ENCODE measurements around the gene SAMD10. TPM values are rescaled to one million over a fixed set of nuclear protein-coding genes. Genes with fewer than 3 reads are reported as not detected.
"Not testable (repeated sequence)": the region's sequence is repeated elsewhere in the genome, so short reads cannot be mapped to it uniquely, and the experiment has no call there.

SAMD10 gene
- total and polyA plus RNA-seq, 4 donors = 0.84 to 4.1 (median 1.9) TPM

- no peak for DNase-seq
- Histone ChIP-seq H3K27me3 (ENCODE audit: control insufficient read depth in 1 of 2, insufficient read depth in 2 of 2, low read length in 1 of 2) (no peaks in the 10 kb centered on the region), H3K27ac (ENCODE audit: low read depth in 1 of 2, low read length in 2 of 2) (no peak overlapping the region), H3K4me3 (ENCODE audit: low read length in 2 of 2) (no peak overlapping the region), H3K9me3 (ENCODE audit: control insufficient read depth, low read length) (no peaks in the 10 kb centered on the region), H3K4me1 (ENCODE audit: control insufficient read depth in 1 of 2, insufficient read depth in 2 of 2, low read length in 2 of 2) (no peaks in the 10 kb centered on the region), H3K36me3 (ENCODE audit: control insufficient read depth in 1 of 2, insufficient read depth in 2 of 2, low read length in 1 of 2) (peaks cover 3 to 9% of the 10 kb centered on the region in 2 donors)
- WGBS, 2 donors = 92% methylated on average over 36 of the region's 36 CpGs
- ATAC-seq (ENCODE audit: low FRiP score) = no peak
- intact Hi-C loops (cut with DNase I) = no loop called here
Observed at GRCh38 chr20:64021124-64021975, 41.9 kb upstream of the SAMD10 start.

- no peak overlapping the region for H3K27ac ChIP-seq (ENCODE audit: low read depth in 1 of 2, low read length in 2 of 2)
- H3K4me1 ChIP-seq (ENCODE audit: control insufficient read depth in 1 of 2, insufficient read depth in 2 of 2, low read length in 2 of 2) = no peaks in the 10 kb centered on the region
- peaks cover 10 to 16% of the 10 kb centered on the region in 2 donors for H3K36me3 ChIP-seq (ENCODE audit: control insufficient read depth in 1 of 2, insufficient read depth in 2 of 2, low read length in 1 of 2)
- H3K9me3 ChIP-seq (ENCODE audit: control insufficient read depth, low read length) = no peaks in the 10 kb centered on the region
- WGBS, 2 donors = 43 to 68% methylated on average over 2 of the region's 2 CpGs
- intact Hi-C loops (cut with DNase I) = no loop called here
- DNase-seq (no peak), ATAC-seq (ENCODE audit: low FRiP score) (no peak)
- no peak overlapping the region for H3K4me3 ChIP-seq (ENCODE audit: low read length in 2 of 2)
- no peaks in the 10 kb centered on the region for H3K27me3 ChIP-seq (ENCODE audit: control insufficient read depth in 1 of 2, insufficient read depth in 2 of 2, low read length in 1 of 2)
Observed at GRCh38 chr20:64015635-64016034, 36.2 kb upstream of the SAMD10 start.

GRCh38 chr20:64012385-64013154 lies 33.1 kb upstream of the SAMD10 start:
- H3K4me3 ChIP-seq (ENCODE audit: low read length in 2 of 2); H3K27ac ChIP-seq (ENCODE audit: low read depth in 1 of 2, low read length in 2 of 2); DNase-seq; ATAC-seq (ENCODE audit: low FRiP score); H3K4me1 ChIP-seq (ENCODE audit: control insufficient read depth in 1 of 2, insufficient read depth in 2 of 2, low read length in 2 of 2); H3K27me3 ChIP-seq (ENCODE audit: control insufficient read depth in 1 of 2, insufficient read depth in 2 of 2, low read length in 1 of 2); intact Hi-C loops (cut with DNase I); H3K9me3 ChIP-seq (ENCODE audit: control insufficient read depth, low read length): not testable (repeated sequence)
- 93% methylated on average over 11 to 13 of the region's 20 CpGs for WGBS, 2 donors
- peaks cover 10% of the 10 kb centered on the region in 2 donors for H3K36me3 ChIP-seq (ENCODE audit: control insufficient read depth in 1 of 2, insufficient read depth in 2 of 2, low read length in 1 of 2)

DNA sequence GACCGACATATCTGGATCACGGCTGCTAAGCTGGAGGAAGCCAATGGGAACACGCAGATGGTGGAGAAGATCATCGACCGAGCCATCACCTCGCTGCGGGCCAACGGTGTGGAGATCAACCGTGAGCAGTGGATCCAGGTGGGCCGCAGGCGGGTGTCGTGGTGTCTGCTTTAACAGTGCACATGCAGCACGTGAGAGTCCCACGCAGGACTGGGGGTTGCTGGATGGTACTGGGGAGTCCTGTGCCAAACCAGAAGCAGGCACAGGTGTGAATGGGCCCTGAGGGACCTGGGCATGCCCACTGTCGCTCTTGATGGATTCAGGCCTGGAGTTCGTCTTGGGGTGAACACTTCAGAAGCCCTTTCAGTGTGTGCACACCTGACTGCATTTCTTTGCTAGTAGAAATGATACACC lies 31.9 kb upstream of the SAMD10 start:
- DNase-seq (no peak), ATAC-seq (ENCODE audit: low FRiP score) (no peak)
- 95 to 96% methylated on average over 16 of the region's 16 CpGs for WGBS, 2 donors
- intact Hi-C loops (cut with DNase I) = no loop called here
- H3K36me3 ChIP-seq (ENCODE audit: control insufficient read depth in 1 of 2, insufficient read depth in 2 of 2, low read length in 1 of 2) = peaks cover 10% of the 10 kb centered on the region in 2 donors
- no peaks in the 10 kb centered on the region for H3K4me1 ChIP-seq (ENCODE audit: control insufficient read depth in 1 of 2, insufficient read depth in 2 of 2, low read length in 2 of 2)
- H3K9me3 ChIP-seq (ENCODE audit: control insufficient read depth, low read length) = no peaks in the 10 kb centered on the region
- no peak overlapping the region for H3K27ac ChIP-seq (ENCODE audit: low read depth in 1 of 2, low read length in 2 of 2)
- H3K4me3 ChIP-seq (ENCODE audit: low read length in 2 of 2) = no peak overlapping the region
- H3K27me3 ChIP-seq (ENCODE audit: control insufficient read depth in 1 of 2, insufficient read depth in 2 of 2, low read length in 1 of 2) = no peaks in the 10 kb centered on the region

DNA sequence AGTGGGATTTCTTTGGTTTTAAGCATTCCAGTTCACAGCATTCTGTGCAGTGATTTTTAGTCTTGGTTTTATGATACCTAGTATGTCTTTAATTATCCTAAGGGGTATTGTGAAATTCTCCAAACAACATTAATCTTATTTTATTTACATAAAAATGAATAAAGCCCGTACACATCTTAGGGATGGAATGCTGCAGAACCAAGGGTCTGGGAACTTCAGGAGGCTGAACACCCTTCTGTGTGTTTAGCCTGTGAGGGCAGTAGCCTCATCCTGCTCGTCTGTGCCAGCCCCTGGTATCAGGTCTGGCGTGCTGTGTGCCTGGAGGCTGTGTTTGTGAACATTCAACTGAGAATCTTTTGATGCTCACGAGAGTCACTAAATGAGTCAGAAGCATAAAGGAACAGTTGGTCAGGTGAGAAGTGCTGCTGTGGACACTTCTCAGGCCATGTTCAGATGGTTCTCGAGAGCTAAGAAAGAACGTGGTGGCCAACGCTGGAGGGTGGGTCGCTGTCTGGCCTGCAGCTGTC lies 31.3 kb upstream of the SAMD10 start:
- intact Hi-C loops (cut with DNase I) = no loop called here
- Histone ChIP-seq H3K27me3 (ENCODE audit: control insufficient read depth in 1 of 2, insufficient read depth in 2 of 2, low read length in 1 of 2) (no peaks in the 10 kb centered on the region), H3K36me3 (ENCODE audit: control insufficient read depth in 1 of 2, insufficient read depth in 2 of 2, low read length in 1 of 2) (peaks cover 10% of the 10 kb centered on the region in 2 donors), H3K9me3 (ENCODE audit: control insufficient read depth, low read length) (no peaks in the 10 kb centered on the region), H3K4me1 (ENCODE audit: control insufficient read depth in 1 of 2, insufficient read depth in 2 of 2, low read length in 2 of 2) (no peaks in the 10 kb centered on the region), H3K27ac (ENCODE audit: low read depth in 1 of 2, low read length in 2 of 2) (no peak overlapping the region), H3K4me3 (ENCODE audit: low read length in 2 of 2) (no peak overlapping the region)
- DNase-seq = no peak
- no peak for ATAC-seq (ENCODE audit: low FRiP score)
- 89 to 90% methylated on average over 8 of the region's 8 CpGs for WGBS, 2 donors

DNA sequence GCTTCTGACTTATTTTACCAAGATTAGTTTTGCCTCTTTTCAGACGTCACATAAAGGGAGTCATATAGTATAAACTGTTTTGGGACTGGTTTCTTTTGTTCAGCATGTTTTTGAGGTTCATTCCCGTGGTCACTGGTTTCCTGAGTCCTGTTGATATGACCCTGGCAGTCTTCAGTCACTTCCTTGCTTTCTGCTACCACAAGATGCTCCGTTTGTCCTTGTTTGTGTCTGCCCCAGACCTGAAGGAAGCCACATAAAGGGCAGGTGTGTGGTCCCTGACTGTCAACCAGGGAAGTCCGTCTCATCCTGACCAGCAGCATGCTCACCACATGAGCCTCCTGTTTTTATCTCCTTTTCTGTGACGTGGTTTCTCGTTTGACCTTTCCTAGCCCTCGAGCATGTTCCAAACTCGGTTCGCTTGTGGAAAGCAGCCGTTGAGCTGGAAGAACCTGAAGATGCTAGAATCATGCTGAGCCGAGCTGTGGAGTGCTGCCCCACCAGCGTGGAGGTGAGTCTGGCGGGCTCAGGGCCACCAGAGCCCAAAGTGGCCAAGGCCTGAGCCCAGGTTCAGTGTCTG lies 30.5 kb upstream of the SAMD10 start:
- WGBS, 2 donors = 91 to 92% methylated on average over 13 of the region's 13 CpGs
- H3K36me3 ChIP-seq (ENCODE audit: control insufficient read depth in 1 of 2, insufficient read depth in 2 of 2, low read length in 1 of 2) = peaks cover 10 to 11% of the 10 kb centered on the region in 2 donors
- H3K9me3 ChIP-seq (ENCODE audit: control insufficient read depth, low read length) = no peaks in the 10 kb centered on the region
- H3K4me3 ChIP-seq (ENCODE audit: low read length in 2 of 2) = no peak overlapping the region
- H3K27me3 ChIP-seq (ENCODE audit: control insufficient read depth in 1 of 2, insufficient read depth in 2 of 2, low read length in 1 of 2) = no peaks in the 10 kb centered on the region
- DNase-seq = no peak
- H3K27ac ChIP-seq (ENCODE audit: low read depth in 1 of 2, low read length in 2 of 2) = no peak overlapping the region
- no peak for ATAC-seq (ENCODE audit: low FRiP score)
- intact Hi-C loops (cut with DNase I) = no loop called here
- no peaks in the 10 kb centered on the region for H3K4me1 ChIP-seq (ENCODE audit: control insufficient read depth in 1 of 2, insufficient read depth in 2 of 2, low read length in 2 of 2)

DNA sequence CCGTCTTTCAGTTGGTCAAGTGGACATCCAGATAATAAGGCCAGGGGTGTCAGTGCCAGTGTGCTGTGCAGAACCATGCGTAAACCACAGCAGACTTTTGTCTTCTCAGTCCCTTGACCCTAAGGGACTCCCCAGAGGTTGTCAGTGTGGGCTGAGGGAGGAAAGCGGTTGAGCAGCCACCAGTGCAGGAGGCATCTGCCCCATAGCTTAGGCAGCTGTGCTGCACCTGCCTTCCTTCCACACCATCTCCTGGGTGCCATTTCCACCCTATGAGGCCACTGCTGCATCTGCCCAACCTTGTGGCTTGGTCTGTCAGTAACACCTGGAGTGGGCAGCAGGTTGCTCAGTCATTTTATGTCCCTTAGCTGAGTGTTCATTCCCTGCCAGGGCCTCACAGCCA lies 27.5 kb upstream of the SAMD10 start:
- H3K4me3 ChIP-seq (ENCODE audit: low read length in 2 of 2) = no peak overlapping the region
- no peaks in the 10 kb centered on the region for H3K9me3 ChIP-seq (ENCODE audit: control insufficient read depth, low read length)
- no peaks in the 10 kb centered on the region for H3K27me3 ChIP-seq (ENCODE audit: control insufficient read depth in 1 of 2, insufficient read depth in 2 of 2, low read length in 1 of 2)
- H3K27ac ChIP-seq (ENCODE audit: low read depth in 1 of 2, low read length in 2 of 2) = no peak overlapping the region
- H3K36me3 ChIP-seq (ENCODE audit: control insufficient read depth in 1 of 2, insufficient read depth in 2 of 2, low read length in 1 of 2) = peaks cover 0 to 11% of the 10 kb centered on the region in 2 donors
- ATAC-seq (ENCODE audit: low FRiP score) (no peak), DNase-seq (no peak)
- 87 to 89% methylated on average over 3 of the region's 3 CpGs for WGBS, 2 donors
- intact Hi-C loops (cut with DNase I) = no loop called here
- no peaks in the 10 kb centered on the region for H3K4me1 ChIP-seq (ENCODE audit: control insufficient read depth in 1 of 2, insufficient read depth in 2 of 2, low read length in 2 of 2)

GRCh38 chr20:64006490-64006889 lies 27.0 kb upstream of the SAMD10 start:
- 46 to 56% methylated on average over 10 of the region's 10 CpGs for WGBS, 2 donors
- no peak overlapping the region for H3K4me3 ChIP-seq (ENCODE audit: low read length in 2 of 2)
- peaks cover 0 to 13% of the 10 kb centered on the region in 2 donors for H3K36me3 ChIP-seq (ENCODE audit: control insufficient read depth in 1 of 2, insufficient read depth in 2 of 2, low read length in 1 of 2)
- H3K4me1 ChIP-seq (ENCODE audit: control insufficient read depth in 1 of 2, insufficient read depth in 2 of 2, low read length in 2 of 2) = no peaks in the 10 kb centered on the region
- H3K9me3 ChIP-seq (ENCODE audit: control insufficient read depth, low read length) = no peaks in the 10 kb centered on the region
- no peak for ATAC-seq (ENCODE audit: low FRiP score)
- no peak overlapping the region for H3K27ac ChIP-seq (ENCODE audit: low read depth in 1 of 2, low read length in 2 of 2)
- DNase-seq = peak in 1 of 2 donors; percentile 57
- intact Hi-C loops (cut with DNase I) = no loop called here
- no peaks in the 10 kb centered on the region for H3K27me3 ChIP-seq (ENCODE audit: control insufficient read depth in 1 of 2, insufficient read depth in 2 of 2, low read length in 1 of 2)
